ENCODE data around the gene ACP3.

DNA sequence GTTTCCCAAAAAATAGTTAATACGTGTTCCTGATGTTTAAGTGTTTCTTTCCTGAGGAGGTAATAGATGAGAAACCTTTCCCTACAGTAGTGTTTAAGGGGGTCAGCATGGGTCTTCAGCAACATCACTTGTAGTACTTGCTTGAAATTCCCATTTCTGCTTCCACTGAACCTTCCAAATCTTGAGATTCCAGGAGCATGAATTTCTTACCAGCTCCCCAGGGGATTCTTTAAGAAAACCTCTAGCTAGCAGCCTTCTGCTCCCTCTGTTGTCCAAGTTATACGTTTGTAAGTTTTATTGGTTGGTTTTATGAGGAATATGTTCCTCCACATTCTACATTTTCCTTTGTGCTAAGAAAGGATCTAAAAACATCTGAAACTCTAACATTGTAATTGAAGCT lies 38.2 kb upstream of the ACP3 start:
- TF ChIP-seq CTCF (IDR thresholded peaks at IDR 0.05) (no peak), POLR2A (IDR thresholded peaks at IDR 0.05) (no peak)
